Upper lobe of left lung (tissue), 4 donors: Measurements from ENCODE around the gene CCDC88B.

ENCODE experiments used
- EP300 ChIP-seq, 4 donors: sonication (generic); formaldehyde crosslinking; IDR thresholded peaks; one replicate each; pipeline ENCODE4 v1.5.1; 2017; ENCODE audit warnings: antibody characterized with exemption in 4 of 4, control low read depth in 2 of 4
- POLR2A ChIP-seq, 4 donors: fragments of 450-650 bp; IDR thresholded peaks; one replicate each; pipeline ENCODE4 v1.5.1; 2016 to 2017; ENCODE audit warnings: antibody characterized with exemption in 4 of 4, mild to moderate bottlenecking in 2 of 4

DNA sequence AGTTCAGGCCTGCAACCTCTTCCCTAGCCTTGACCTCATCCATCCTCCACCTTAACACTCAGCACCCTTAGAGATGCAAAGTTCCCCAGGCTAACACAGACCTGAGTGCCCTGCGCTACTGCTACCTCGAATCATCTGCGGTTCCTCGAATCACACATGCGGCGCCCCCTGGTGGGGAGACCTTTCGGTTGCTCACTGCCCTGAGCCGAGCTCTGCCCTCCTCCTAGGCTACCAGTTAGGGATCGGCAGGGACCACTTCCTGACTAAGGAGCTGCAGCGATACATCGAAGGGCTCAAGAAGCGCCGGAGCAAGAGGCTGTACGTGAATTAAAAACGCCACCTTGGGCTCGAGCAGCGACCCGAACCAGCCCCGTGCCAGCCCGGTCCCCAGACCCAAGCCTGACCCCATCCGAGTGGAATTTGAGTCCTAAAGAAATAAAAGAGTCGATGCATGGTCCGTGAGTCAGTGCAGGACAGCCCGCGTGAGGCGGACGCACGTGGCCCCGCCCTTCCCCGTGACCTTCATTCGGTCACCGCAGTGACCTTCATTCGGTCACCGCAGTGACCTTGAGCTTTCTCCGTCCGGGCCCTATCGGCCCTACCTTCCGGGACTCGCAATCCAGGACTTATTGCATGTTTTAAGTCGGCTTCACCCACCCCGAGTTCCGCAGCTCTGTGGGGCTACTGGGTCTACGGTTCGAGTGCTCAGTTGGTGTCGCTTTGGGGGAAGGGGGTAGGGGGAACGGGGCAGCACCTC lies 35.5 kb upstream of the CCDC88B start:
- TF ChIP-seq POLR2A (IDR thresholded peaks at IDR 0.05), result no peak
- TF ChIP-seq EP300 (IDR thresholded peaks at IDR 0.05), result no peak
